ENCODE results near the gene TMEM37.

The TMEM37 gene

DNA sequence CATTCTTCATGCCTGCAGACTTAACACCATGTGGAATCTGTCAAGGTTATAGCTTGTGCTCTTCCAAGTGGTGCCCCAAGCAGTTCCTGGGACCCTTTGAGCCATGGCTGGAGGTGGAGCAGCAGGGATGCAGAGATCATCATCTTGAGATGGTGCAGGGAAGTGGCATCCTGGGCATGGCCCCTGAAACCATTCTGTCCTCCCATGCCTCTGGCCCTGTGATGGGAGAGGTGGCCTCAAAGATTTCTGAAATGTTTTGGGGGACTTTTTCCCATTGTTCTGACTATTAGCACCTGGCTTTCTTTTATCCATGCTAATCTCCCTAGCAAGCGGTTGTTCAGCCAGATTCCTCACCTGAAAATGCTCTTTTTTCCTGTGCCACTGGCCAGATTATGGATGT is 10.3 kb upstream of the TMEM37 start:
- Histone ChIP-seq H3K9me3 (no peaks in the 10 kb centered on the region), H3K27ac (no peak overlapping the region), H3K4me3 (ENCODE audit: low read depth in 1 of 2, low read length in 1 of 2) (no peak overlapping the region), H3K27me3 (peaks cover 52% of the 10 kb centered on the region), H3K36me3 (no peaks in the 10 kb centered on the region), H3K4me1 (ENCODE audit: control insufficient read depth in 1 of 2, insufficient read depth in 1 of 2, low read depth in 1 of 2, low read length in 1 of 2) (no peaks in the 10 kb centered on the region)
- TF ChIP-seq CTCF (IDR thresholded peaks at IDR 0.05) = no peak

GRCh38 chr2:119421741-119422140 is 9.9 kb upstream of the TMEM37 start:
- Histone ChIP-seq H3K27me3 (peaks cover 57% of the 10 kb centered on the region), H3K4me3 (ENCODE audit: low read depth in 1 of 2, low read length in 1 of 2) (no peak overlapping the region), H3K36me3 (no peaks in the 10 kb centered on the region), H3K4me1 (ENCODE audit: control insufficient read depth in 1 of 2, insufficient read depth in 1 of 2, low read depth in 1 of 2, low read length in 1 of 2) (no peaks in the 10 kb centered on the region), H3K9me3 (no peaks in the 10 kb centered on the region), H3K27ac (no peak overlapping the region)
- TF ChIP-seq CTCF (IDR thresholded peaks at IDR 0.05) = no peak

GRCh38 chr2:119422360-119423107 is 9.1 kb upstream of the TMEM37 start:
- peaks cover 65% of the 10 kb centered on the region for H3K27me3 ChIP-seq
- no peaks in the 10 kb centered on the region for H3K36me3 ChIP-seq
- no peak for TF ChIP-seq CTCF (IDR thresholded peaks at IDR 0.05)
- no peak overlapping the region for H3K4me3 ChIP-seq (ENCODE audit: low read depth in 1 of 2, low read length in 1 of 2)
- no peaks in the 10 kb centered on the region for H3K4me1 ChIP-seq (ENCODE audit: control insufficient read depth in 1 of 2, insufficient read depth in 1 of 2, low read depth in 1 of 2, low read length in 1 of 2)
- no peaks in the 10 kb centered on the region for H3K9me3 ChIP-seq
- H3K27ac ChIP-seq = no peak overlapping the region

DNA sequence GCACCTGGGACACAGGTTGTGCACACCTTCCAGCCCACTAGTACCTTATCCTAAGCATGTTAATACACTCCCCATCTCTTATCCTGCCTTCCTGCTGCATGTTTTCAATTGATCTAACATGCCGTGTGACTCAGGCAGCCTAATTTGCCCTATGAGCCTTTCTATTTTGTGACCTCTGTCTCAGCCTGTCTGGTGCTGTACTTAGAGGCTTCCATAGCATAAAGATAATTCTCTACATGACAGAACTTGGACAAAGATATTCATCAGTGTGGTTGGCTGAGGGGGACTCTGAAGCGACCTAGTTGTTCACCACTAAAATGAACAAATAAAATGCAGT is 8.6 kb upstream of the TMEM37 start:
- Histone ChIP-seq H3K4me1 (ENCODE audit: control insufficient read depth in 1 of 2, insufficient read depth in 1 of 2, low read depth in 1 of 2, low read length in 1 of 2) (no peaks in the 10 kb centered on the region), H3K27ac (no peak overlapping the region), H3K9me3 (no peaks in the 10 kb centered on the region), H3K36me3 (no peaks in the 10 kb centered on the region), H3K4me3 (ENCODE audit: low read depth in 1 of 2, low read length in 1 of 2) (no peak overlapping the region), H3K27me3 (peaks cover 70% of the 10 kb centered on the region)
- TF ChIP-seq CTCF (IDR thresholded peaks at IDR 0.05) = no peak

- no peak overlapping the region for H3K4me3 ChIP-seq (ENCODE audit: low read depth in 1 of 2, low read length in 1 of 2)
- H3K4me1 ChIP-seq (ENCODE audit: control insufficient read depth in 1 of 2, insufficient read depth in 1 of 2, low read depth in 1 of 2, low read length in 1 of 2) = no peaks in the 10 kb centered on the region
- H3K27me3 ChIP-seq = peaks cover 74% of the 10 kb centered on the region
- no peak for TF ChIP-seq CTCF (IDR thresholded peaks at IDR 0.05)
- no peaks in the 10 kb centered on the region for H3K9me3 ChIP-seq
- no peak overlapping the region for H3K27ac ChIP-seq
- H3K36me3 ChIP-seq = no peaks in the 10 kb centered on the region
Observed at GRCh38 chr2:119423811-119424210, 7.8 kb upstream of the TMEM37 start.
